Hepatocyte (in vitro differentiated cells): ENCODE measurements around the gene ROR1.

Experiments
- CTCF ChIP-seq: fragments of 200-600 bp; sonication (generic); IDR thresholded peaks from 2 replicates; pipeline ENCODE4 v1.5.1; 2016; ENCODE audit warnings: antibody characterized with exemption, mild to moderate bottlenecking; ENCODE audit not compliant: poor library complexity
- EZH2 ChIP-seq: fragments of 200-600 bp; sonication (generic); IDR thresholded peaks from 2 replicates; pipeline ENCODE4 v1.6.1; 2016; ENCODE audit warnings: antibody characterized with exemption, mild to moderate bottlenecking, borderline replicate concordance
- EZH2phosphoT487 ChIP-seq: fragments of 200-600 bp; sonication (generic); IDR thresholded peaks from one replicate; pipeline ENCODE4 v1.6.1; 2018; ENCODE audit warnings: antibody characterized with exemption, mild to moderate bottlenecking, low read depth, moderate library complexity; ENCODE audit not compliant: unreplicated experiment, severe bottlenecking

GRCh38 chr1:64192290-64192689 is 418.5 kb downstream of the ROR1 start:
- TF ChIP-seq CTCF, result no peak
- no peak for TF ChIP-seq EZH2phosphoT487
- TF ChIP-seq EZH2, result no peak
